Nephron progenitor cell (in vitro differentiated cells): ENCODE measurements around the gene PEF1.

Experiments used
- DNase-seq: peaks from one replicate; pipeline ENCODE4 v3.0.0; 2021
- H3K27ac Mint-ChIP-seq: 2 replicates; pipeline ENCODE4 v1.8.0; 2021; ENCODE audit warnings: mild to moderate bottlenecking, moderate library complexity, mixed read lengths
- H3K27me3 Mint-ChIP-seq: 2 replicates; pipeline ENCODE4 v1.8.0; 2021; ENCODE audit warnings: mild to moderate bottlenecking, low read depth, mixed read lengths; ENCODE audit not compliant: poor library complexity
- H3K36me3 Mint-ChIP-seq: 2 replicates; pipeline ENCODE4 v1.8.0; 2021; ENCODE audit warnings: low read depth, mixed read lengths
- H3K4me1 Mint-ChIP-seq: 2 replicates; pipeline ENCODE4 v1.8.0; 2021; ENCODE audit warnings: mixed read lengths
- H3K4me3 Mint-ChIP-seq: 2 replicates; pipeline ENCODE4 v1.8.0; 2021; ENCODE audit warnings: mild to moderate bottlenecking, moderate library complexity, mixed read lengths
- H3K9me3 Mint-ChIP-seq: 2 replicates; pipeline ENCODE4 v1.8.0; 2021; ENCODE audit warnings: mild to moderate bottlenecking, moderate library complexity, mixed read lengths
- CTCF ChIP-seq: fragments of 200-600 bp; sonication (generic); IDR thresholded peaks from 2 replicates; pipeline ENCODE4 v1.5.0; 2021; ENCODE audit warnings: antibody characterized with exemption

Gene PEF1

GRCh38 chr1:31632649-31633048 is 12.0 kb downstream of the PEF1 start:
- peaks cover 15% of the 10 kb centered on the region for H3K4me1 Mint-ChIP-seq
- no peaks in the 10 kb centered on the region for H3K9me3 Mint-ChIP-seq
- H3K27me3 Mint-ChIP-seq = no peaks in the 10 kb centered on the region
- H3K27ac Mint-ChIP-seq = no peak overlapping the region
- no peak overlapping the region for H3K4me3 Mint-ChIP-seq
- TF ChIP-seq CTCF = no peak
- peaks cover 15% of the 10 kb centered on the region for H3K36me3 Mint-ChIP-seq
- no peak for DNase-seq

DNA sequence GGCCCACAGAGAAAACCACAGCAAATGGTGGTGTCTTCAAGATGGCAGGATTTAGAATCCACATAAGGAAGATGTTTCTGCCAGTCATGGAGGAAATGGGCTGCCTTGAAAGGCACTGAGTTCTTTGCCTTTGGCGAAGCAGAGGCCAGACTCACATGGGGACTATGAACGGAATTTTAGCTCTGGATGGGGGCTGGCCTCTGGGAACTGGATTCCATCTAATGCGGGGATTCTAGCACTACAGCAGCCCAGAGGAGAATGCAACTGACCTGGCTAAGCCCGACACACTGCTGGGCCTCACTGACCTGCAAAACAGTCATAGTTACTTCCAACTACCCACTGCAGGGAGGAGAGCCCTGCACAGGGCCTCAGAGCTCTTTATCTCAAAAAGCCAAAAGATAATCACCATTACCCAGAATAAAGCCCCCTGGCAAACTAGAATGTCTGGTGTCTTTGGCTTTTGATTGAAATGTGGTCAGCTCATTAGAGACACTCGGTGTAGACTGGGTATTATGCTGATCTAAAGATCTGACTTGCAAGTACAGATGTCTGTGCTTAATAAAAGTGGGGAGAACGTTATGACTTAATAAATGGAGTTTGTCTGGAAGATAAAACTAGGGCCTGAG is 15.6 kb downstream of the PEF1 start:
- peaks cover 15% of the 10 kb centered on the region for H3K36me3 Mint-ChIP-seq
- DNase-seq = no peak
- no peaks in the 10 kb centered on the region for H3K27me3 Mint-ChIP-seq
- no peaks in the 10 kb centered on the region for H3K9me3 Mint-ChIP-seq
- peaks cover 25% of the 10 kb centered on the region for H3K4me1 Mint-ChIP-seq
- H3K27ac Mint-ChIP-seq = peak overlapping the region; percentile 8
- H3K4me3 Mint-ChIP-seq = no peak overlapping the region
- TF ChIP-seq CTCF = no peak

- H3K36me3 Mint-ChIP-seq = peaks cover 15% of the 10 kb centered on the region
- no peaks in the 10 kb centered on the region for H3K9me3 Mint-ChIP-seq
- no peak for DNase-seq
- no peak for TF ChIP-seq CTCF
- no peak overlapping the region for H3K4me3 Mint-ChIP-seq
- H3K4me1 Mint-ChIP-seq = peaks cover 25% of the 10 kb centered on the region
- H3K27ac Mint-ChIP-seq = no peak overlapping the region
- no peaks in the 10 kb centered on the region for H3K27me3 Mint-ChIP-seq
These were observed 16.6 kb downstream of the PEF1 start for GRCh38 chr1:31627930-31628559.

- DNase-seq = no peak
- peaks cover 15% of the 10 kb centered on the region for H3K36me3 Mint-ChIP-seq
- no peaks in the 10 kb centered on the region for H3K27me3 Mint-ChIP-seq
- H3K9me3 Mint-ChIP-seq = no peaks in the 10 kb centered on the region
- peaks cover 25% of the 10 kb centered on the region for H3K4me1 Mint-ChIP-seq
- TF ChIP-seq CTCF = no peak
- peak overlapping the region; percentile 42 for H3K27ac Mint-ChIP-seq
- no peak overlapping the region for H3K4me3 Mint-ChIP-seq
These were observed 17.3 kb downstream of the PEF1 start for GRCh38 chr1:31627301-31627929.

- no peak overlapping the region for H3K4me3 Mint-ChIP-seq
- peak; percentile 38 for DNase-seq
These were observed 18.2 kb downstream of the PEF1 start for GRCh38 chr1:31626223-31627207.

More at GRCh38 chr1:31626223-31627207, 18.2 kb downstream of the PEF1 start:
- TF ChIP-seq CTCF = no peak
- Mint-ChIP-seq H3K27ac (peak overlapping the region; percentile 42), H3K27me3 (no peaks in the 10 kb centered on the region), H3K4me1 (peaks cover 25% of the 10 kb centered on the region), H3K9me3 (no peaks in the 10 kb centered on the region), H3K36me3 (peaks cover 15% of the 10 kb centered on the region)
